ENCODE measurements around the gene HIVEP1.
"Not testable (repeated sequence)": the region's sequence is repeated elsewhere in the genome, so short reads cannot be mapped to it uniquely, and the experiment has no call there.

Gene HIVEP1

DNA sequence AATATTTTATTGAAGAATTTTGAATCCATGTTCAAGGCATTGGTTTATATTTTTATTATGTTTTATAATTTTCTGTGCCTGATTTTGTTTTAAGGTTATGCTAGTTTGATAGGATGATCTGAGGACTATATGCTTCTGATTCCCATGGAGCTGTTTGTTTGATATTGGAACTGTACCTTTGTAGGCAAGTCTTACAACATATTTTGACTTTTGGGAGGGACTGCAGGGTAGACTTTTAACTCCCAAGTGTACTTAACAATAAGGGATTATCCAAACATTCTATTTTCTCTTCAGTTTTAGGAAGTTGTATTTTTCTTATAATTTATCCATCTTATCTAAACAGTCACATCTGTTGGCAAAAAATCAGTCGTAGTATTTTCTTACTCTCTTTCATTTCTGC lies 82.6 kb downstream of the HIVEP1 start:
- no peak for DNase-seq

DNA sequence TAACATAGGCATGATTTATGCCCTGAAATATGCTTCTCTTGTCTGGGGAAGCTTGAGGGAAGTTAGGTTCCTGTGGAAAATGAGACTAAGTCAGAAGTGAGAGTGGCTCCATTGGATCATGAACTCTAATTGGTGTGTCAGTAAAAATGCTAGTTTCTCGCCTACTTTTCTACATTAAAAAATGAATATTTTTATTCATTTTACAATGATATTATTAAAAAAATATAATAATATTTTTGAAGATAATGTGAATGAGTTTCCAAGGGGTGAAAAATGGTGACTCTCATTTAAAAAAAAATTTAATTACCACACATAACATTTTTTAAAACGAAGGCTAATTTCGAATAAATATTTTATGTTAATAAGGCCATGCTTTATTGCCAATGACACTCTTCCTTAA lies 84.2 kb downstream of the HIVEP1 start:
- no peak for DNase-seq

DNA sequence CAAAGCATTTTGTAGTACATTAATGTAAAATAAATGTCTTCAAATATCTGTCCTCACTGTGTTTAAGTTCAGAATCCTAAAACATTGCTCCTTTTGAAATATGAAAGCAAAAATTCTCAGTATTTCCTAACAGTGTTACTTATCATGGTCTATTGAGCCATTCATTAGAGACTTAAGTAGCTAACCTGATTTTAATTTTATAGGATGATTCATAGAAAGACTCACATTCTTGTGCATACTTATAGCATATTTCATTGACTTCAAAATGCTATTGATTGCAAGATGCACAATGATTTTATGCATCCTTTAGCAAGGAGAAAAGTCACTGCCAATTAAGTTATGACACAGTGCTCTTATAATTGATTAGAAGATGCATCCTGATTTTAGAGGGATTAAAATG lies 85.7 kb downstream of the HIVEP1 start:
- no peak for DNase-seq

DNA sequence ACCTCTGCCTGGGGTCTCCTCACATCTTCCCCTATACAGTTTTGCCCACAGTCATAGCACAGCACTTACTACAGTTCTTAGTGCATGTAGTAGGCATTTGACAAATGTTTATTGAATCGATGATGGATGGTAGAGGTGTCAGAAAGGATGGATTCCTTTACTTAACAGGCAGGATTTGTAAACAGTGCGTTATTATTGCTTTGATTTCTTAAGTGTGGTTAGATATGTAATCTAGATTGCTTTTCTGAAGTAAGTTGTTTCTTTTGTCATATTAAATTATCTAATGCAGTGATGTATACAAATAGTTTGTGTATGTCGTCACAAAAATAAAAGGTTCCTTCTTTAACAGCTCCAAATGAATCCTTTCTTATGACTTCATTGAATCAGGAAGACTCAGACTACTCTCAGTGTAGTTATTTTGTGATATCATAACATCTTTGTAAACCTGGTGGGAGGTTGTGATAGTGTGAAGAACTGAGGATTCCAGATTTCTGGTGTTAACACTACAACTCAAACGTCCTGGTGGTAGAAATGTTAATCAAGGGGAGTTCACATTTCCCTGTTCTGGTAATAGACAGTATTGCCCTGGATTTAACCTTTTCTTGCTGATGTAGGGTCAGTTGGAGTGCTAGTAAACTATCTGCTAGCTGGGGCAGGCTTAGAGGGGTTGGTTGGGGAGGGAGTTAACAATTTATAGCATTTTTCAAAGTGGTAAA lies 87.7 kb downstream of the HIVEP1 start:
- DNase-seq, result no peak

DNA sequence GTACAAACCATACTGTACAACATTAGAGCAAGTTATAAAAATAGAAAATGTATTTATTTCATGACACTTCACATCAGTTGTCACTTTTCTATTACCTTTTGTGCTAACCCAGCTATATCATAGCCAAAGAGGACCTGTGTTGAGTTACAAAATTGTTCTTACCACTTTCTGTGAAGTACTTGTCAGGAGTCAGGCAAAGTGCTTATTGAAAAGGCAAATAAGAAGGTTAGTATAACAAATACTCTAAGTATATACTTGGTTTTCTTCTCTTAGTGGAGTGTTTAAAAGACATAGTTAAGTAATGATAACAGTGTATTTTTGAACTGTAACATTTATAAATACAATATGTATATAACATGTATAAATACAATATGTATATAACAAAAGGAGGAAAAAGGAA lies 88.9 kb downstream of the HIVEP1 start:
- DNase-seq, result no peak

DNA sequence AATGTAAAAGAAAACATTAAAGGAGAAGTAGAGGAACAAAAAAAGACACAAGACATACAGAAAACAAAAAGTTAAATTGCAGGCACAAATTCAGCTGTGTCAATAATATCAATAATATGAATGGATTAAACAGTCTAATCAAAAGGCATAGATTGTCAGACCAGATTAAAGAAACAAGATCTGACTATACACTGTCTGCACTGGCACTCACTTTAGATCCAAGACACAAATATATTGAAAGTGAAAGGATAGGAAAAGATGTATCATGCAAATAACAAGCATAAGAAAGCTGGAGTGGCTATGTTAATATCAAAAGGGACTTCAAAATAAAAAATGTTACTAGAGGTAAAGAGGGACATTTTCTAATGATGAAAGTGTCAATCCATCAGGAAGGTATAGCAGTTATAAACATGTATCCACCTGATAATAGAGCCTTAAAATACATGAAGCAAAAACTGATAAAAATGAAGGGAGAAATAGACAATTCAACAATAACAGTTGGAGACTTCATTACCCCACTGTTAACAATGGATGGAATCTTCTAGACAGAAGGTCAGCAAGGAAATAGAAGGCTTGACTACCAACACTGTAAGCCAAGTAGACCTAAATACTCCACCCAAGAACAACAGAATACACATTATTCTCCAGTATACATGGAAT lies 89.7 kb downstream of the HIVEP1 start:
- DNase-seq, result no peak

DNA sequence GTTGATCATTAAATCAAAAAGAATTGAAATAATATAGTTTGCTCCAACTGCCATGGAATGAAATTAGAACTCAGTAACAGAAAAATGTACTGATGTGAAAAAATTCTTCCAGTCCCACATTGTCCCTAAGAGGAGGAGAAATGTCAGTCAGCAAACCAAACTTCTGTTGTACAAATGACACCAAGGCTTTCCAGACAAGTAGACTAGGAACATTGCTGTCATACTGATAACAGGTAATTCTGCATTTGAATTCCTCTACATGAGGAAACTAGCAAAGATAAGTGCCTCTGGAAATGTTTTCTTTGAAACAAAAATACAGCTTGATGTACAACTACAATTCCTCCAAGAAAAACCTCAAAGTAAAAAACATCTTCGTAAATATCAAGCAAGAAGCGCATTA lies 90.2 kb downstream of the HIVEP1 start:
- no peak for DNase-seq

DNA sequence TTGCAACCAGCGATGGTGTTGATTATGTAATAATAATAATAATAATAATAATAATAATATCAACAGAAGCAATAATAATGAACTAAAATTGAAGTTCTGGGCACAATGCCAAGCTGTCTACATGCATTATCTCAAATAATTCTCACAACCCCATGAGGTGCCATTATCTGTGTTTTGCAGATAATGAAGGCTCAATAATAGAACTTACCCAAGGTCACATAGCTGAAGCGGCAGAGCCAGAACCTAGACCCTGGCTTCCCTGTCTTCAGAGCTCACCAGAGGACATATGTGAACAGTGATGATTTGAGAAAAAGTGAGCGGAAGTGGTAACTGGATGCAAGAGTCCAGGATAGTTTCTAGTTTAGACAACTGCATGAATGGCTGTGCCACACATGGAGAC lies 91.0 kb downstream of the HIVEP1 start:
- DNase-seq, result no peak

DNA sequence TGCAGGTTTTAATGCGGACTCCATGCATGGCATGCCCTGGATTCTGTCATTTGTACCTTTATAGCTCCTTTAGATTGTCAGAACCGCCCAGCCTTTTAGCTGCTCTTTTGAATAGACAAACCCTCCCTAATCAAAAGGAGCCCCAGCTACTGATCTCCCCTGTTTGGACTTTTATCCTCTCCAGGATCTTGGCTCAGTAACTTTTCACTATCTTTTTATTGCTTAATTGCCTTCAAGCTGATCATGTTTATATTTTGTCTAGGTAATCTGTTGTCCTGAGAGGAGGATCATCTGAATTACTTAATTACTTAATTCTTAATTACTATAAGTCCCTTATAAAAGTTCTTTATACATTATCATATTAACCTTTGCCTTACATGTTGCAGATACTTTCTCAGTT lies 93.2 kb downstream of the HIVEP1 start:
- no peak for DNase-seq

DNA sequence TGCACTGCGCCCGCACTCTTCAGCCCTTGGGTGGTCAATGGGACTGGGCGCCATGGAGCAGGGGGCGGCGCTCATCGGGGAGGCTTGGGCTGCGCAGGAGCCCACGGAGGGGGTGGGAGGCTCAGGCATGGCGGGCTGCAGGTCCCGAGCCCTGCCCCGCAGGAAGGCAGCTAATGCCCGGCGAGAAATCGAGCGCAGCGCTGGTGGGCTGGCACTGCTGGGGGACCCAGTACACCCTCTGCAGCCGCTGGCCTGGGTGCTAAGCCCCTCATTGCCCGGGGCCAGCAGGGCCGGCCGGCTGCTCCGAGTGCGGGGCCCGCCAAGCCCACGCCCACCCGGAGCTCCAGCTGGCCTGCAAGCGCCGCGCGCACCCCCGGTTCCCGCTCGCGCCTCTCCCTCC lies 96.3 kb downstream of the HIVEP1 start:
- DNase-seq, result not testable (repeated sequence)

DNA sequence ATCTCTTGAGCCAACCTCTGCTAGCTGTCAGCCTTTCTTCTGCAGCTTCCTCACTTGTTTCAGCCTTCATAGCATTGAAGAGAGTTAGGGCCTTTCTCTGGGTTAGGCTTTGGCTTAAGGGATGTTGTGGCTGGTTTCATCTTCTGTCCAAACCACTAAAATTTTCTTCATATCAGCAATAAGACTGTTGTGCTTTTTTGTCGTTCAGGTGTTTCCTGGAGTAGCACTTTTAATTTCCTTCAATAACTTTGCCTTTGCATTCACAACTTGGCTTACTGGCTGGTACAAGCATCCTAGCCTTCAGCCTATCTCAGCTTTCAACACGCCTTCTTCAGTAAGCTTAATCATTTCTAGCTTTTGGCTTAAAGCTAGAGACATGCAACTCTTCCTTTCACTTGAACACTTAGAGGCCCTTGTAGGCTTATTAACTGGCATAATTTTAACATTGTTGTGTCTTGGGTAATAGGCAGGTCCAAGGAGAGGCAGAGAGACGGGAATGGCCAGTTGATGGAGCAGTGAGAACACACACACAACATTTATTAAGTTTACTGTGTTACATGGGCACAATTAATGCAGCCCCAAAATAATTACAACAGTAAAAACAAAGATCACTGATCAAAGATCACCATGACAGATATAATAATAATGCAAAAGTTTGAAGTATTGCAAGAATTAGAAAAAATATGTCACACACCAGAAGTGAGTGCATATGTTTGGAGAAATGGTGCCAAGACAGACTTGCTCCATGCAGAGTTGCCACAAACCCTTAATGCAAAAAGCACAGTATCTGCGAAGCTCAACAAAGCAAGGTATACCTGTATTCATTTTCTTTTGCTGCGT lies 98.6 kb downstream of the HIVEP1 start:
- no peak for DNase-seq

DNA sequence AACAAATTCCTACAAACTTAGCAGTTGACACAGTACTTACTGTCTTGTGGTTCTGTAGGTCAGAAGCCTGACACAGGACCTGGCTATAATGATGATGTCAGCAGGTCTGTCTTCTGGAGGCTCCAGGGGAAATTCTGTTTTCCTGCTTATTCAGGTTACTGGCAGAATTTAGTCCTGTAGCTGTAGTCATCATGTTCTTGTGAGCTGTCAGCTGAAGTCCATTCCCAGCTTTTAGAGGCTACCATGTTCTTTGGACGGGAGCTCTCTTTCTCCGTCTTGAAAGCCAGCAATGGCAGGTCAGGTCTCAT lies 99.2 kb downstream of the HIVEP1 start:
- no peak for DNase-seq

DNA sequence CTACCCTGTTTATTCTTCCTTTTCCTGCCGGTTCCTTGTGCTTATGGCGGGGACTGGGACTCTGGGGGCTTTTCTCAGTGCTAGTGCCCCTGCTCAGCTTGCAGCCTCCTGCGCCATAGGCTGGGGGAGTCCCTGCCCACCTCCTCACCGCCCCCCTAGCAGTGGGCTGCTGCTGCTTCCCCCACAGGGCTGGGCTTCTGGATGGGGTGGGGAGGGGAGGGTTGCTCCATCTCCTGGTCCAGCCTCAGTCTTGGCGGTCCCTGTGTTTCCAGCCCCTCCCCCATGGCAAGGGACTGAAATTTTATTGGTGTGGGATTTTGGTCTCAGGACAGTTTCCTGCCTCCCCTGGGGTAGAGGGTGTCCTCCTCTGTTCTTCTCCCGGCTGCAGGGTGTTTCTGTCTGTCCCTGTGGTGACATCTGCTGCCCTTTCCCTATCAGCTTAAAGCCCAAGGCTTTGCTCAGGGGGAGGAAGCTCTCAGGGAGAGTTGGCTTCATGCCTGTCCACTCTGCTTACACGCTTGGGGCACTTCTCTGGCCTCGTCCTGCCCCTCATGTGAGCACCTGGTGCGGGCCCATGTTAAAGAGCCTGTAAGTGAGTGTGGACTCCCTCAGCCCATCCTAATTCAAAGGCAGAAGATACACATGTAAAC lies 100.6 kb downstream of the HIVEP1 start:
- DNase-seq, result no peak

DNA sequence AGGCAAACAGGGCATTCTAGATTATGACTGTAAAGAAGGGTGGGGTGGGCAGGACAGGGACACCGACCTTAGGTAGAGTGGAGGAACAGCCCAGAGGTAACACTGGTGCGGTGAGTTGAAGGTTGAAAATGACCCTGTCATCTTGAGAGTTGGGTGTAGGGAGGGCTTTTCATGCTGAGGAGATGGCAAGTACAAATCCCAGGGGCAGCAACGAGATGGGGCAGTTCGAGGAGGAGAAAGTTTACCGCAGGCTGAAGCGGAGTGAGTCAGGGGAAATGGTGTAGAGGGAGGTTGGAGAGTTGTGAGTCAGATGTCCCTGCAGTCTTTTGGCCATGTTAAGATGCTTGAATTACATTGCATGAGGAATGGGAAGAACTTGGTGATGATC lies 101.1 kb downstream of the HIVEP1 start:
- DNase-seq, result no peak

DNA sequence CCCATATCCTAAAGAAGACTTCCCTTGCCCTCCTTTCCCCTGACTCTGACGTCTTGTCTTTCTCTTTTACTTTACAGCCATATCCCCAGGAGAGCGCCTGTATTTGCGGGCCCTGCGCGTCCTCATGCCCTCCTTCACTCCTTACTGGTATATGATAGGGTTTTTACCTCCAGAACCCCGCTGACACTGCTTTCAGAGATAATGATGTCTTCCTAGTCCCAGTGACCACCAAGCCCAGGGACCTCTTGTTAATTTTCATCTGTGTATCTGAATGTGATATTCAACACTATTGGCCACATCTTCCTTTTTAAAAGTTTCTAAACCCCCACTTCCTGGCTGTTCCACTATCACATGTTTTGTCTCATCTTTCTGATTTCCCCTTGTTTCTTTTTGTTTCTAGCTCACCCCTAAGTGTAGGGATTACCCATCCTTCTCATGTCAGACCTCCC lies 102.0 kb downstream of the HIVEP1 start:
- DNase-seq, result no peak

DNA sequence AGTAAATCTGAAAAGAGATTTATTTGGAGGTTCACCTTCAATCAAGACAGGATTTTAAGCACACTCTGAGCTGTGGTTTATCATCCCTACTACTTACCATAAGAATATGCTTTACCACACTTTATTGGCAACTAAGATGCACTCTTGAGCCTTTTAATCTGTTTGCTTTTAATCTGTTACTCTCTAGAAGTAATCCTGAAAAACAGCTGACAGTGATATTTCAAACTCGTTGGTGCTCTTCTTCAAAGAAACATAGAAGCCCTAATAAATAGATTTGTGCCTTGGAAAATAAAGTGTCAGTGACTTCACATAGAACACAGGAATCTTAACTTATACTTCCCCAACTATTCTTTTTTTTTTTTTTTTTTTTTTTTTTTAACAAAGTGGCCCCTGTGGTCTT lies 102.9 kb downstream of the HIVEP1 start:
- DNase-seq, result no peak

DNA sequence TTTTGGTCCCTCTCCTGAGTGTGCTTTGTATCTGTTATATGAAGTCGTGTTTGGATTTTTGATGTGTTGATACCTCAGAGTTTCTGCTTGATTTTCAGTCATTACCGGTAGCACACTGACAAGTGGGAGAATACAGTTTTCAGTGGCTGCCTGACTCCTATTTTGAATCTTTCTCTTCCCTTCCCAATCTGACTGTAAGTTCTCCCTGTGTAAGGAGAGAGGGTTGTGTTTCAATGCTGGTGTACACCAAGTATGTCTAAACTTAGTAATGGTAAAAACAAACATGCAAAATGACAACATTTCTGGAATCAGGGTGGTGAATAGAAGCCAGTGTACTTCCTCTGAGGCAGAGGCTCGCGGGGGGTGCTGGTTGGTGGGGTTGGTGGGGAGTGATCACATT lies 103.4 kb downstream of the HIVEP1 start:
- DNase-seq, result no peak

DNA sequence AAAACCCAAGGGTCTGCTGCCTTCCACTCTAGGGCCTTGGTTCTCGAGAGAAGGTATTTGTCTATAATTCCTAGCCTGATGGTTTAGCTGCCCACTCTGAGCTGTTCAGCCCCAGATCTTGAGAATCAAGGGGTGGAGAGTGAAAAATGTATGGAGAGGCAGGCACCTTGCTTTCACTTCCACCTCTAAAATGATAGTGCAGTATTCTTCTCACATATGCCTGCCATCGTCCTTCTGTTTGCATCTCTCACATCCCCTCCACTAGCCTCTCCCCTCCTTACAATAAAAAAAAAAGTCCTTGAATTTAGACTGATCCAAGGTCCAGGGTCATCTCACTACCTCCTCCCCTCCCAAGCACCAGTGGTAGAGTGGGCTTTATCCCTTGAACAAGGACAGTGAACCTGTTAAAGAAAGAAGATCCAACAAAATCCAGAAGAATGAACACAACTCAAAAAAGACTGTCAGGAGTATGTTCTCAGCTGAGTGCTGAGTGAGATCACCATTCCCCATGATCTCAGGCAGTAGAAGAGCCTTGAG lies 104.2 kb downstream of the HIVEP1 start:
- DNase-seq, result no peak

DNA sequence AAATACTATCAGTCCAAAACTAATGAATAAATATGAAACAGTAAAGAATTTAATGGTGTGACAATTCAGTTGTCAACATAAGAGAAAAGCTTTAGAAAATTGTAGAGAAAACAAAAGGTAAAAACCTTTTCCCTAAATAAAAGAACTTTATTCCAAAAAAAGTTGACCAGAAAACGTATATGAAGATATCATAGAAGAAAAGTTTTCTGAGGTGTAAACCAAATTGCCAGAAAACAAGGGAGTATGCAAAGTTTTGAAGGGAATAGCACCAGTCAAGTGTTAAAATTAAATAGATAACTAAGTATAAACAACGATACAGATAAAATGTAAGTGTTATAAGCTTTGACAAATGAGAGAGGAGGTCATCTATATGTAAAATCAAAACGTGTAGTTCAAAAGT lies 104.9 kb downstream of the HIVEP1 start:
- DNase-seq, result no peak

DNA sequence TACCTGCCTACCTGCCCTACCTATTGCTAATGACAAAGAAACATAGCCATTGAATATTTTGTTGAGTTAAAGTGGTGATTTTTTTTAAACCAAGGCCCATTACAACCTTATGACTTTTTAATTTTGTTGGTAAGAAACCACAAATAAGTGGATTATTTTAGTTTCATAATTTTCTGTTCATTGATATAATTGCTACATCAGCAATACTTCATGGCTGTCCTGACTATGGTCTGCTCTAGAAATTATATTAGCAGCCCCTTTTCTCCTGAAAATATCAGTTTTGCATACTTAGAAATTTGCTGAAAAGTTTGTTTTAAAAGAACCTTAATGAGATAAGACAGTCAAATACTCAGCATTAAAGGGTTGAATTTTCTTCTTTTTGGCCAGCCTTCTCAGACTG lies 106.5 kb downstream of the HIVEP1 start:
- DNase-seq, result no peak

DNA sequence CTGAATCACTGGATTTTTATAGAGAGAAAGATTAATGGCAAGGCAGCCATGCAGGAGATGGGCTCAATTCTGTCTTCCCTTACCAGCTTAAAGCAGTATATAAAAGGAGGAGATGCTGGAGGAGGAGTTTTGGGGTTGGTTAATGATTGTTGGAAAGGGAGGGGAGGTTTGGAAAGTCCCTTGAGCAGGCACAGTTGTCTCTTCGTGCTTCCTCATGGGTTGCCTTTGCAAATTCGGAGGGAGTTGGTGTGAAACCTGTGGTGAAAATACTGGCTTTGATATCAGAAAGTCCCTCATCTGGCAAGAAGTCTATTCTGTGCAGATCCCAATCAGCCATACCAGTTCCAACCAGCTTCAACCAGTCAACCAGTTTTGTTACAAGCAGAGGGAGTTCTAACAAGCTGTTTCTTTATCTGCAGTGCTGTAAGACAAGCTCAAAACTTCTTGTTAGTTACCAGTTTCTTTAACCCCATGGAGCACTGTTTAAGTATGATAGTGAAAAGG lies 107.0 kb downstream of the HIVEP1 start:
- no peak for DNase-seq

DNA sequence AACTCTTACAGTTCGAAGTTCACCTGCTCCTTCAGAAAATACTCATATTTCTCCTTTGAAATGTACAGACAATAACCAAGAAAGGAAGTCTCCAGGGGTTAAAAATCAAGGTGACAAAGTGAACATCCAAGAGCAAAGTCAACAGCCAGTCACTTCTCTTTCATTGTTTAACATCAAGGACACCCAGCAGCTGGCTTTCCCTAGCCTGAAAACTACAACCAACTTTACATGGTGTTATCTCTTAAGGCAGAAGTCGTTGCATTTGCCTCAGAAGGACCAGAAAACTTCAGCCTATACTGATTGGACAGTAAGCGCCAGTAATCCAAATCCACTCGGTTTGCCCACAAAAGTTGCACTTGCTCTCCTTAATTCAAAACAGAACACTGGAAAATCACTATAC lies 113.3 kb downstream of the HIVEP1 start:
- no peak for DNase-seq

DNA sequence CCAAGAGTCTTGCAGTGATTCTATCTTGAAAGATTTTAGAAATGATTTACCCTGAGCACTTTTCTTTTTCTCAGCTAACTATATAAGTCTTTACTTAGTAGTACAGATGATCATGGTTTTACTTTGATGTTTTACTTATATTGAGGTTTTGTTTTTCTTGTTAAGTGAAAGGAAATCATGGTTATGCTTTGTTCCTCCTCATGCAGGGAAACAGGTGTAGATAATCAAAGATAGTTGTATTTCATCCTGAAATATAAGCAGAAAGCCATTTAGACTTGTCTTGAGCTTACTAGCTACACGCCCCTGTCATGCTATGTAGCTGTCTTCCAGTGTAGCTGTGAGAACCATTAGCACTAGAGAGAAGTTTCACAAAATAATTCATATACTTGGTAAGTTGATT lies 113.9 kb downstream of the HIVEP1 start:
- no peak for DNase-seq
